Measurements from ENCODE around the gene RYR2. TPM values are rescaled to one million over a fixed set of nuclear protein-coding genes. Genes with fewer than 3 reads are reported as not detected.

RYR2 gene
- total and polyA plus RNA-seq, 8 donors, result 0.25 to 33.5 (median 2.5) TPM

DNA sequence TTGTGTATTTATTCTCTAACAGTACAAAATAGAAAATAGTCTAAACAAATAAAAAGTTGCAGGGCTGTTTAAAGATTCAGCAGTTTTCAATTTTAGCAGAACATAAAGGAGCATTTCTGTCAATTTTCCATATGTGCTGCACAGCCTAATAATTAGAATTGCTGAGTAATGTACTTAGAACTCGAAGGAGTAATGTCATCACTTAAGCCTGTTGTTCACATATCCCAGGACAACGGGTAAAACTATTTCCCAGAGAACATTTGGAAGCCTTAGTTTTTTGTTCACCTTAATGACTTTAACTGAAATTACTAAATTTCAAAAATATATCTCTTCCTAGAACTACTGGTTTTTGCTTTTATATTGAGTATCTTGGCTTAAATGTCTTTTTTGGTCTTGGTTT lies 767.1 kb downstream of the RYR2 start:
- WGBS, 5 donors, result 46 to 63% (median 59%) methylated on average over 2 of the region's 2 CpGs
- no peaks in the 10 kb centered on the region for H3K36me3 ChIP-seq
- H3K4me3 ChIP-seq, result no peak overlapping the region
- H3K27me3 ChIP-seq, result no peaks in the 10 kb centered on the region
- H3K4me1 ChIP-seq, result no peaks in the 10 kb centered on the region
- H3K27ac ChIP-seq, result no peak overlapping the region
- intact Hi-C loops (cut with DNase I; ENCODE audit: low total_unique reads), result no loop called here
- DNase-seq, result no peak
- H3K9me3 ChIP-seq, result no peaks in the 10 kb centered on the region
- no peak for TF ChIP-seq POLR2A (IDR thresholded peaks at IDR 0.05)
- TF ChIP-seq EP300 (IDR thresholded peaks at IDR 0.05), result no peak
- no peak for TF ChIP-seq POLR2AphosphoS5 (IDR thresholded peaks at IDR 0.05)
- TF ChIP-seq, protein P1, sequence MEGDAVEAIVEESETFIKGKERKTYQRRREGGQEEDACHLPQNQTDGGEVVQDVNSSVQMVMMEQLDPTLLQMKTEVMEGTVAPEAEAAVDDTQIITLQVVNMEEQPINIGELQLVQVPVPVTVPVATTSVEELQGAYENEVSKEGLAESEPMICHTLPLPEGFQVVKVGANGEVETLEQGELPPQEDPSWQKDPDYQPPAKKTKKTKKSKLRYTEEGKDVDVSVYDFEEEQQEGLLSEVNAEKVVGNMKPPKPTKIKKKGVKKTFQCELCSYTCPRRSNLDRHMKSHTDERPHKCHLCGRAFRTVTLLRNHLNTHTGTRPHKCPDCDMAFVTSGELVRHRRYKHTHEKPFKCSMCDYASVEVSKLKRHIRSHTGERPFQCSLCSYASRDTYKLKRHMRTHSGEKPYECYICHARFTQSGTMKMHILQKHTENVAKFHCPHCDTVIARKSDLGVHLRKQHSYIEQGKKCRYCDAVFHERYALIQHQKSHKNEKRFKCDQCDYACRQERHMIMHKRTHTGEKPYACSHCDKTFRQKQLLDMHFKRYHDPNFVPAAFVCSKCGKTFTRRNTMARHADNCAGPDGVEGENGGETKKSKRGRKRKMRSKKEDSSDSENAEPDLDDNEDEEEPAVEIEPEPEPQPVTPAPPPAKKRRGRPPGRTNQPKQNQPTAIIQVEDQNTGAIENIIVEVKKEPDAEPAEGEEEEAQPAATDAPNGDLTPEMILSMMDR (IDR thresholded peaks at IDR 0.05), result no peak

DNA sequence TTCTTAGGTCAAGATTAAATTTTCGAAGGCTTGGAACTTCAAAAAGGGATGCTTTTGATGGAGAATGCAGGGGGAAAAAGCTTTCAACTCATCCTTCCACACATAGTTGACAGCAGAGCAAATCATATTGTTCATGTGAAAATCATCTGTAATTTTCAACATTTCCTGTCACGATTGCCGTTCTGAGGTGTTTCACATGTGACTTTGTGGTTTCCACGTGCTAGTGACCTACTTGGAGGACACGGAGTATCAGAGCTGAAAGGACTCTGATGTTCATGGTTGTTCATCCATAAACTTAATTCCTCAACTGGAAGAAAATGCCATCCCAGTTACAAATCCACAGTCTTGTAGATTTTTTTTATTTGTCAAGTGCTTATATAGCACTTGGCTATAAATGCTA lies 769.6 kb downstream of the RYR2 start:
- WGBS, 5 donors, result 71 to 75% (median 73%) methylated on average over 5 of the region's 5 CpGs
- Histone ChIP-seq H3K4me3 (no peak overlapping the region), H3K9me3 (no peaks in the 10 kb centered on the region), H3K36me3 (no peaks in the 10 kb centered on the region), H3K4me1 (no peaks in the 10 kb centered on the region), H3K27me3 (no peaks in the 10 kb centered on the region), H3K27ac (no peak overlapping the region)
- TF ChIP-seq POLR2A (IDR thresholded peaks at IDR 0.05) (no peak), POLR2AphosphoS5 (IDR thresholded peaks at IDR 0.05) (no peak), EP300 (IDR thresholded peaks at IDR 0.05) (no peak)
- TF ChIP-seq, protein P1 (IDR thresholded peaks at IDR 0.05), result no peak
- intact Hi-C loops (cut with DNase I; ENCODE audit: low total_unique reads), result no loop called here
- no peak for DNase-seq

DNA sequence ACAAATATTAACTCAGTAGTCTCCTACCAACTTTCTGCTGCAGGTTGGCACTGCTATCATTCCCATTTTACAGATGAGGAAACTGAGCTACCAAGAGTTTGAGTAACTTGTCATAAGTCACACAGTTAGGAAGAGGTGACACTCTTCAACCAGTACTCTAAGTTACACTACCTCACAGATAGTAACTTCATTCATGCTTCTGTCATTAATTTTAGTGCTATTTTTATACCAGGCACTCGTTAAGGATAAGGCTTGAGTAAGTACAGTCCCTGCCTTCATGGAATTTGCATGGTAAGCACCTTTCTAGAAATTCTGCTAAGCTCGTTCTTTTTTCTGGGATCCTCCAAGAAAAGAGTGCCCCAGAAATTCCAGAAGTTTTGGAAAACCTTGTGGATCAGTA lies 770.1 kb downstream of the RYR2 start:
- DNase-seq, result no peak
- H3K4me1 ChIP-seq, result no peaks in the 10 kb centered on the region
- 68 to 75% (median 71%) methylated on average over 2 of the region's 2 CpGs for WGBS, 5 donors
- H3K4me3 ChIP-seq, result no peak overlapping the region
- no peaks in the 10 kb centered on the region for H3K36me3 ChIP-seq
- TF ChIP-seq POLR2A (IDR thresholded peaks at IDR 0.05) (no peak), POLR2AphosphoS5 (IDR thresholded peaks at IDR 0.05) (no peak), EP300 (IDR thresholded peaks at IDR 0.05) (no peak)
- TF ChIP-seq, protein P1 (IDR thresholded peaks at IDR 0.05), result no peak
- H3K9me3 ChIP-seq, result no peaks in the 10 kb centered on the region
- intact Hi-C loops (cut with DNase I; ENCODE audit: low total_unique reads), result no loop called here
- no peak overlapping the region for H3K27ac ChIP-seq
- H3K27me3 ChIP-seq, result no peaks in the 10 kb centered on the region

DNA sequence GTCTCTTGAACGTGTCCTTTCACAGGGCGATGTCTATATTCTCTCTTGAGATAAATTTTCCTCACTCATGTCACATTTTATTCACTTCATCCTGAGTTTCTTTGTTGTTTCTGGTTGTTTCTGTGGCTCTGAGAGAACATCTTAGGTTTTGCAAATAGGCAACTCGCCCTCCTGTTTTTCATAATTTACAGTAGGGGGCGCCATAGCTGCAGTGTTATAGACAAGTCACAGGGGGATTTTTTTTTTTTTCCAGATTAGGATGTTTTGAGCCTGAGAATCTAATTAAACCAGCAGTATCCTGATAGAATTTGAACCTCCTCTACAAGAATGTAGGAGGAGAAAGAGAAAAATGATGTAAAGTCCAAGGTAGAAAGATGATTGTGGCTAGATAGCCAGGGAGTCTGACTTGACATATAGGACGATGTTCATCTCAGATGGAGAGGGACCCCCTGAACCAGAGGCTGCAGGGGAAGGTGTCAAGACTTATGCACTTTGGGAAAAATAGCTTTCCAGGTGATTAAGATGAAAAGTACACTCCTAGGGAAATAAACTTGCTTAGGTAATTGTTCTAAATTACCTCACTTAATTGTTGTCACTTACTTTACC lies 772.4 kb downstream of the RYR2 start:
- TF ChIP-seq POLR2A (IDR thresholded peaks at IDR 0.05) (no peak), EP300 (IDR thresholded peaks at IDR 0.05) (no peak), POLR2AphosphoS5 (IDR thresholded peaks at IDR 0.05) (no peak)
- TF ChIP-seq, protein P1 (IDR thresholded peaks at IDR 0.05), result no peak
- Histone ChIP-seq H3K9me3 (no peaks in the 10 kb centered on the region), H3K27ac (no peak overlapping the region), H3K4me3 (no peak overlapping the region), H3K36me3 (no peaks in the 10 kb centered on the region), H3K4me1 (no peaks in the 10 kb centered on the region), H3K27me3 (no peaks in the 10 kb centered on the region)
- 39 to 50% (median 41%) methylated on average over 5 of the region's 5 CpGs for WGBS, 5 donors
- intact Hi-C loops (cut with DNase I; ENCODE audit: low total_unique reads), result no loop called here
- peak in 1 of 2 donors; percentile 31 for DNase-seq
